ENCODE data around the gene SLC16A7. TPM values are rescaled to one million over a fixed set of nuclear protein-coding genes. Genes with fewer than 3 reads are reported as not detected.

The SLC16A7 gene
- total RNA-seq, 1 donor from 2014 or later, result 3.5 TPM

DNA sequence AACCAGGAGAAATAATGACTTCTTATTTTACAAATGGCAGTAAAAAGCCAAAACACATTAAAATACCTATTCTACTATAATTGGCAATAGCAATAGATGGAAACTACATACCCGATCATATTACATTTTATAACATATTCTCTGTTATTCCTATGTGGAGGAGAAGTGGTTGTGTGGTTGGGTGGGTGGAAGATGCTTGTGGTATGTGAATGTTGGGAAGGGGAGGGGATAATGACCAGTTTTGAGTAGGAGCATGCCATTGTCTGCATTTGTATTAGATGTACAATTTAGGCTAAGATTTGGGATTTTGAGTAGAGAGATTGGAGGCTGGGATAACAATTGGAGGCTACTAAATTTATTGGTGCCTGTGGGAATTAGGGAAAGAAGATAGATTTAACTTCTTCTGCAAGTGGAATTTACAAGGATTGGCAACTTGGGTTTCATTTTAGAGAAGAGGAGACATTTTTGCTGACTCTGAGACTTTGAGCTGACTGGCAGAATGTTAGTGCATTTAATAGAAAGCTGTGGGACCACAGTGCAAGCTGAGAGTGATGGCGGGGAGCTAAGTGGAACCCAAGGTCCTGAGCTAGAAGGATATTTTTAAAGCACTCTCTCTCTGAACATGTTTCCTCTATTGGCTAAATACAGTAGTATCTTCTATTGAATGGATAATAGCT, 65.2 kb downstream of the SLC16A7 start:
- DNase-seq (ENCODE audit: low read depth), result no peak
- Histone ChIP-seq H3K4me3 (ENCODE audit: low read depth, low read length) (no peak overlapping the region), H3K36me3 (ENCODE audit: control insufficient read depth, insufficient read depth, low read length) (no peaks in the 10 kb centered on the region), H3K27me3 (ENCODE audit: control insufficient read depth, insufficient read depth, low read length) (no peaks in the 10 kb centered on the region)
- TF ChIP-seq, protein P1, sequence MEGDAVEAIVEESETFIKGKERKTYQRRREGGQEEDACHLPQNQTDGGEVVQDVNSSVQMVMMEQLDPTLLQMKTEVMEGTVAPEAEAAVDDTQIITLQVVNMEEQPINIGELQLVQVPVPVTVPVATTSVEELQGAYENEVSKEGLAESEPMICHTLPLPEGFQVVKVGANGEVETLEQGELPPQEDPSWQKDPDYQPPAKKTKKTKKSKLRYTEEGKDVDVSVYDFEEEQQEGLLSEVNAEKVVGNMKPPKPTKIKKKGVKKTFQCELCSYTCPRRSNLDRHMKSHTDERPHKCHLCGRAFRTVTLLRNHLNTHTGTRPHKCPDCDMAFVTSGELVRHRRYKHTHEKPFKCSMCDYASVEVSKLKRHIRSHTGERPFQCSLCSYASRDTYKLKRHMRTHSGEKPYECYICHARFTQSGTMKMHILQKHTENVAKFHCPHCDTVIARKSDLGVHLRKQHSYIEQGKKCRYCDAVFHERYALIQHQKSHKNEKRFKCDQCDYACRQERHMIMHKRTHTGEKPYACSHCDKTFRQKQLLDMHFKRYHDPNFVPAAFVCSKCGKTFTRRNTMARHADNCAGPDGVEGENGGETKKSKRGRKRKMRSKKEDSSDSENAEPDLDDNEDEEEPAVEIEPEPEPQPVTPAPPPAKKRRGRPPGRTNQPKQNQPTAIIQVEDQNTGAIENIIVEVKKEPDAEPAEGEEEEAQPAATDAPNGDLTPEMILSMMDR (IDR thresholded peaks at IDR 0.05; ENCODE audit: insufficient read depth, low read length, poor library complexity, severe bottlenecking), result no peak

DNA sequence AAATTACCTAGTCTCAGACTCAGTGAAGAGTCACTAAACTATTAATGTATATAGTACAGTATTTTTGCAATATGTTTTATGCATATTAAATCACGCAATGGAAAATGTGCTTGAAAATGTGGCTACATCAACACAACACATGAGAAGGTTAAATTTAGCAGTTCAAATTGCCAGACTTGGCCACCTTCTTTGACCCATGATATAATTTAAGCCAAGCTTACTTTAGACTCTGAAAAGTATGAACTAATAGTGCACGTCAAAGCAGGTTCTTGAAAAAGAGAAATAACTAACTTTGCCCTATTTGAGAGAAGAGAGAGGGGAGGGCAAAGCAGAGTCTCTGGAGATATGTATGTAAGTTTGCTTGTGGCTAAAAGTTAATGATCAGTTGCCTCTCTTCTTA, 68.7 kb downstream of the SLC16A7 start:
- DNase-seq (ENCODE audit: low read depth), result no peak
- Histone ChIP-seq H3K4me3 (ENCODE audit: low read depth, low read length) (no peak overlapping the region), H3K36me3 (ENCODE audit: control insufficient read depth, insufficient read depth, low read length) (no peaks in the 10 kb centered on the region), H3K27me3 (ENCODE audit: control insufficient read depth, insufficient read depth, low read length) (no peaks in the 10 kb centered on the region)
- TF ChIP-seq, protein P1 (IDR thresholded peaks at IDR 0.05; ENCODE audit: insufficient read depth, low read length, poor library complexity, severe bottlenecking), result no peak

DNA sequence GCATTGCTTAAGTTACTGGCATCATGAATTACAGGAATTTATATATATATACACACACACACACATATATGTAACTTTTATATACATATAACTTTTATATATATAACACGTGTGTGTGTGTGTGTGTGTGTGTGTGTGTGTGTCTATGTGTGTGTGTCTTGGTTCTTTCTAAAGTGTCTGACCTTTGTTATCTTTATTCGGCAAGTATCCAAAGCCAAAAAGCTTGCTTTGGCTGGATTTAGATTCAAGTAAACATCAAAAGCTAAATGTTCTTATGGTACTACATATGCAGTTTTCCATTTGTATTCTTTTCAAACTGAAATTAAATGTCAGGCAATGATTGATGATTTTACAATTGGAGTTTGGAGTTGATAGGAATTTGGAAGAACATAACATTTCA, 69.9 kb downstream of the SLC16A7 start:
- no peaks in the 10 kb centered on the region for H3K36me3 ChIP-seq (ENCODE audit: control insufficient read depth, insufficient read depth, low read length)
- no peak for DNase-seq (ENCODE audit: low read depth)
- TF ChIP-seq, protein P1 (IDR thresholded peaks at IDR 0.05; ENCODE audit: insufficient read depth, low read length, poor library complexity, severe bottlenecking), result no peak
- H3K27me3 ChIP-seq (ENCODE audit: control insufficient read depth, insufficient read depth, low read length), result no peaks in the 10 kb centered on the region
- no peak overlapping the region for H3K4me3 ChIP-seq (ENCODE audit: low read depth, low read length)

DNA sequence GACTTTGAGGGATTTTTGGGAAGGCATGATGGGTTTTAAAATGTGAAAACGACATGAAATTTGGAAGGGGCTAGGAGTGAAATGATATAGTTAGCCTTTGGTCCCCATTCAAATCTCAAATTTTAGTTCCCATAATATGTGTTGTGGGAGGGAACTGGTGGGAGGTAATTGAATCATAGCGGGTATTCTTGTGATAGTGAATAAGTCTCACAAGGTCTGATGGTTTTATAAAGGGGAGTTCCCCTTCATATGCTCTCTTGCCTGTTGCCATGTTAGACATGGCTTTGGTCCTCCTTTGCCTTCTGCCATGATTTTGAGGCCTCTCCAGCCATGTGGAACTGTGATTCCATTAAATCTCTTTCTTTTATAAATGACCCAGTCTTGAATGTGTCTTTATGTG, 72.8 kb downstream of the SLC16A7 start:
- no peak for DNase-seq (ENCODE audit: low read depth)
- TF ChIP-seq, protein P1 (IDR thresholded peaks at IDR 0.05; ENCODE audit: insufficient read depth, low read length, poor library complexity, severe bottlenecking), result no peak
- Histone ChIP-seq H3K27me3 (ENCODE audit: control insufficient read depth, insufficient read depth, low read length) (no peaks in the 10 kb centered on the region), H3K36me3 (ENCODE audit: control insufficient read depth, insufficient read depth, low read length) (no peaks in the 10 kb centered on the region), H3K4me3 (ENCODE audit: low read depth, low read length) (no peak overlapping the region)

DNA sequence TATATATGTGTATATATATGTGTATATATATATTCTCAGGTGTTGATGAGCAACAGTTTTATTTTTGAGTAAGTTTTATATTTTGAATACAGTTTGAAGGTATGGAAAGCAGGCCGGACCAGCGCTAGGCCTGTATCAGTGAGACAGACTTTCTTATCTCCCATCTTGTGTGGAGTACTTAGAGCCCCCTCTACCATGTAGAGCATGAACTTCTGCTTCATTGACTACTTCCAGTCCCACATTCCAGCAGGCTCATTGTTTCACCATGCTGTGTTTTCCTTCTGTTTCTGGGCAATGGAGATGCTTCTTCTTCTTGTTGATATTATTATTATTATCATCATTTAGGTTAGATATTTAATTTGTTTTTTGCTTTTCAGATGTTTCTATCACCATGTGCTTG, 76.4 kb downstream of the SLC16A7 start:
- no peaks in the 10 kb centered on the region for H3K36me3 ChIP-seq (ENCODE audit: control insufficient read depth, insufficient read depth, low read length)
- DNase-seq (ENCODE audit: low read depth), result no peak
- TF ChIP-seq, protein P1 (IDR thresholded peaks at IDR 0.05; ENCODE audit: insufficient read depth, low read length, poor library complexity, severe bottlenecking), result no peak
- no peak overlapping the region for H3K4me3 ChIP-seq (ENCODE audit: low read depth, low read length)
- no peaks in the 10 kb centered on the region for H3K27me3 ChIP-seq (ENCODE audit: control insufficient read depth, insufficient read depth, low read length)

DNA sequence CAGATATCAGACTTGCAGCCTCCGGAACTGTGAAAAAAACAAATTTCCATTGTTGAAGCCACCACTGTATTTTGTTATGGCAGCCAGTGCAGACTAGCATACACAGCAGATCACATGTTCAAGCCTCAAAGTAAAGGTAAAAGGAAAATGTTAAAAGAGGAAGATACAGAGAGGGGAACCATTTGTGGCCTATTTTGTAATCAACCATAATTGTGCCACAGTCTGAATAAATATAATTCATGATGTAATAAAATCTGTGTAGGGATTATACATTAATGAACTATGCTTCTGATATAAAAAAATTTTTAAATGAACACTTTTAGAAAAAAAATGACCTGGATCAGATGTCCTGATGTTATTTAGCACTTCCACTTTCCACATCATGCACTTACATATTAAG, 79.6 kb downstream of the SLC16A7 start:
- TF ChIP-seq, protein P1 (IDR thresholded peaks at IDR 0.05; ENCODE audit: insufficient read depth, low read length, poor library complexity, severe bottlenecking), result no peak
- DNase-seq (ENCODE audit: low read depth), result no peak
- Histone ChIP-seq H3K36me3 (ENCODE audit: control insufficient read depth, insufficient read depth, low read length) (no peaks in the 10 kb centered on the region), H3K4me3 (ENCODE audit: low read depth, low read length) (no peak overlapping the region), H3K27me3 (ENCODE audit: control insufficient read depth, insufficient read depth, low read length) (no peaks in the 10 kb centered on the region)
